Left cardiac atrium (tissue), 4 donors: Measurements from ENCODE around the gene CASQ1. TPM values are rescaled to one million over a fixed set of nuclear protein-coding genes. Genes with fewer than 3 reads are reported as not detected.

Experiments used
- ATAC-seq, 2 donors: fragments of 200-7000 bp; cut with Tn5 transposase; one replicate each; pipeline ENCODE4 v1.9.1; 2020; ENCODE audit warnings: mild to moderate bottlenecking in 2 of 2, moderate library complexity in 2 of 2
- DNase-seq: peaks from one replicate; pipeline ENCODE4 v3.0.0-alpha.2; 2020
- intact Hi-C, 2 donors: fragments of 100-400 bp; cut with DNase I; formaldehyde crosslinking; loops; one replicate each; pipeline versions ENCODE4 v1.14.1 to v1.15.1; 2022 to 2023
- total RNA-seq, 2 donors: library from RNA; stranded (reverse); fragmentation: NEBNext Ultra II Directional; extraction: Animal tissue kit (Norgen Biotek cat#: 25700); gene quantifications; one replicate each; pipeline ENCODE4 v1.2.1, GENCODE V29; 2021
- donor health status: DM: no; HTN: yes; CAD: no.
- donor health status: DM: no; HTN: yes; CAD: no; lungs with severe emphysema.
- donor health status: DM: yes; HTN: yes; CAD: no.
- donor health status: Dilated cardiomyopathy.

The CASQ1 gene
- total RNA-seq, 2 donors from 2014 or later, result 10.5 to 21.8 TPM

GRCh38 chr1:160167056-160167455, 23.3 kb upstream of the CASQ1 start:
- DNase-seq, result no peak
- intact Hi-C loops, result no loop called here
- ATAC-seq, result no peak

- no peak for ATAC-seq
- no peak for DNase-seq
- intact Hi-C loops, result no loop called here
These were observed 22.8 kb upstream of the CASQ1 start for GRCh38 chr1:160167580-160167979.

GRCh38 chr1:160168016-160168415, 22.4 kb upstream of the CASQ1 start:
- no peak for ATAC-seq
- intact Hi-C loops, result no loop called here

GRCh38 chr1:160168609-160169369, 21.6 kb upstream of the CASQ1 start:
- intact Hi-C loops, result no loop called here
- ATAC-seq, result no peak
- no peak for DNase-seq

More at GRCh38 chr1:160168016-160168415, 22.4 kb upstream of the CASQ1 start:
- DNase-seq, result no peak

GRCh38 chr1:160169553-160170399, 20.6 kb upstream of the CASQ1 start:
- ATAC-seq (no peak), DNase-seq (no peak)
- intact Hi-C loops, result no loop called here

GRCh38 chr1:160171354-160171753, 19.0 kb upstream of the CASQ1 start:
- DNase-seq, result no peak
- intact Hi-C loops, result no loop called here
- no peak for ATAC-seq

- intact Hi-C loops, result no loop called here
- ATAC-seq (peak in 1 of 2 donors; percentile 38), DNase-seq (no peak)
These were observed 18.4 kb upstream of the CASQ1 start for GRCh38 chr1:160171980-160172379.

GRCh38 chr1:160177231-160177630, 13.1 kb upstream of the CASQ1 start:
- peak in 1 of 2 donors; percentile 54 for ATAC-seq
- no peak for DNase-seq
- intact Hi-C loops, result no loop called here

- intact Hi-C loops, result no loop called here
- DNase-seq (no peak), ATAC-seq (peak in 1 of 2 donors; percentile 25)
These were observed 12.7 kb upstream of the CASQ1 start for GRCh38 chr1:160177667-160178066.

- no peak for ATAC-seq
- intact Hi-C loops, result no loop called here
- no peak for DNase-seq
These were observed 11.6 kb upstream of the CASQ1 start for GRCh38 chr1:160178731-160179130.

- no peak for ATAC-seq
- intact Hi-C loops, result no loop called here
- no peak for DNase-seq
These were observed 11.0 kb upstream of the CASQ1 start for GRCh38 chr1:160179336-160179735.

GRCh38 chr1:160186246-160186645, 4.1 kb upstream of the CASQ1 start:
- intact Hi-C loops, result no loop called here
- ATAC-seq (no peak), DNase-seq (no peak)

- intact Hi-C loops, result no loop called here
- DNase-seq, result no peak
- ATAC-seq, result no peak
These were observed 3.6 kb upstream of the CASQ1 start for GRCh38 chr1:160186729-160187128.

- no peak for DNase-seq
- no peak for ATAC-seq
- intact Hi-C loops, result no loop called here
These were observed 3.0 kb upstream of the CASQ1 start for GRCh38 chr1:160187407-160187806.

GRCh38 chr1:160188341-160188740, 2.0 kb upstream of the CASQ1 start:
- ATAC-seq (no peak), DNase-seq (no peak)
- intact Hi-C loops, result no loop called here

GRCh38 chr1:160191756-160192155, 1.4 kb downstream of the CASQ1 start:
- intact Hi-C loops, result loop anchor here (1.0 to 10.0 kb wide), 6 partner anchors 29 to 186 kb away; no protein-coding TSS in a partner anchor
- ATAC-seq, result no peak
- DNase-seq, result no peak

GRCh38 chr1:160192234-160192633, 1.9 kb downstream of the CASQ1 start:
- intact Hi-C loops, result loop anchor here (2.0 to 10.0 kb wide), 5 partner anchors 29 to 185 kb away; no protein-coding TSS in a partner anchor
- ATAC-seq, result no peak
- DNase-seq, result no peak

- peak; percentile 89 for DNase-seq
- intact Hi-C loops, result loop anchor here (2.0 to 10.0 kb wide), 5 partner anchors 28 to 184 kb away; no protein-coding TSS in a partner anchor
- ATAC-seq, result peak; percentile 80 to 86
These were observed 2.9 kb downstream of the CASQ1 start for GRCh38 chr1:160193091-160193819.
